HepG2 (cell line): ENCODE measurements around the gene PAM16. TPM values are rescaled to one million over a fixed set of nuclear protein-coding genes. Genes with fewer than 3 reads are reported as not detected.

Experiments
- ATAC-seq: fragments of 200-7000 bp; cut with Tn5 transposase; 3 replicates; pipeline ENCODE4 v1.9.1; 2020; ENCODE audit warnings: mild to moderate bottlenecking, moderate library complexity
- BruUV-seq: library from RNA; stranded (reverse); fragments of 400-500 nt; replicated peaks from 2 replicates; lab custom pipeline; 2021; lab: Mats Ljungman, UMichigan
- CTCF ChIA-PET: fragments of 300-600 bp; formaldehyde crosslinking; extraction: SDS; loops from one replicate; lab custom pipeline; 2021; ENCODE audit warnings: low total read pairs, inconsistent platforms, low intra/inter-chr PET ratio; lab: Yijun Ruan, JAX
- POLR2A ChIA-PET: fragments of 350-600 bp; sonication (Branson Sonifier 250); formaldehyde crosslinking; loops from one replicate; lab custom pipeline; 2020; ENCODE audit warnings: antibody characterized with exemption, inconsistent platforms; lab: Yijun Ruan, JAX
- DNase-seq: peaks from one replicate; pipeline ENCODE4 v3.0.0-alpha.2; 2015; ENCODE audit warnings: low spot score
- FAIRE-seq: peaks from 3 replicates; lab custom pipeline; 2011; peaks lifted over from hg19 to GRCh38; lab: Jason Lieb, UNC
- H2AFZ ChIP-seq: one replicate; pipeline ENCODE4 v1.6.1; 2011; ENCODE audit warnings: low read length, inconsistent platforms
- H3K27ac ChIP-seq: fragments of 300-600 bp; 3 replicates; pipeline ENCODE4 v1.8.0; 2011; ENCODE audit warnings: mixed run types, mild to moderate bottlenecking, mixed read lengths, low read length, inconsistent platforms; ENCODE audit not compliant: insufficient read depth; ENCODE audit errors: extremely low read length
- H3K27me3 ChIP-seq, 2 experiments: fragments of 200-600 bp in 1 of 2; 2 replicates in 1 of 2; 3 replicates in 1 of 2; pipeline versions ENCODE4 v1.6.0 to v1.8.0; 2011; ENCODE audit warnings: low read length in 2 of 2, mild to moderate bottlenecking in 2 of 2, moderate library complexity in 2 of 2, inconsistent platforms in 1 of 2; ENCODE audit not compliant: insufficient read depth in 2 of 2, control insufficient read depth in 1 of 2
- H3K36me3 ChIP-seq, 2 experiments: fragments of 200-600 bp in 1 of 2; replicated peaks in 1 of 2; 2 replicates in 1 of 2; 3 replicates in 1 of 2; pipeline versions ENCODE4 v1.5.1 to v1.8.0; 2011; ENCODE audit warnings: low read length in 2 of 2, inconsistent platforms in 1 of 2; ENCODE audit not compliant: insufficient read depth in 2 of 2, control insufficient read depth in 1 of 2
- H3K4me1 ChIP-seq: 2 replicates; pipeline ENCODE4 v1.5.1; 2012; ENCODE audit warnings: low read length, inconsistent platforms; ENCODE audit not compliant: insufficient read depth
- H3K4me2 ChIP-seq: 2 replicates; pipeline ENCODE4 v1.6.0; 2011; ENCODE audit warnings: low read depth, low read length, inconsistent platforms
- H3K4me3 ChIP-seq, 3 experiments: fragments of 200-600 bp in 1 of 3; sonication (generic), shearing (Covaris generic) in 1 of 3; replicated peaks in 1 of 3; 2 replicates each; pipeline ENCODE4 v1.5.1; 2011 to 2016; ENCODE audit warnings: low read length in 3 of 3, inconsistent platforms in 2 of 3, low read depth in 2 of 3, mild to moderate bottlenecking in 2 of 3, control low read depth in 1 of 3, mixed read lengths in 1 of 3; ENCODE audit not compliant: insufficient read depth in 1 of 3
- H3K79me2 ChIP-seq: one replicate; pipeline ENCODE4 v1.6.1; 2011; ENCODE audit warnings: low read length, inconsistent platforms; ENCODE audit not compliant: insufficient read depth
- H3K9ac ChIP-seq: 2 replicates; pipeline ENCODE4 v1.6.0; 2011; ENCODE audit warnings: mild to moderate bottlenecking, low read depth, low read length, inconsistent platforms; ENCODE audit not compliant: insufficient read depth
- H3K9me3 ChIP-seq: 2 replicates; pipeline ENCODE4 v1.5.1; 2012; ENCODE audit warnings: mild to moderate bottlenecking, low read length
- H4K20me1 ChIP-seq: 2 replicates; pipeline ENCODE4 v1.6.0; 2011; ENCODE audit warnings: inconsistent platforms, mild to moderate bottlenecking, low read length, moderate library complexity; ENCODE audit not compliant: insufficient read depth
- BORCS8-MEF2B ChIP-seq: sonication (generic); formaldehyde crosslinking; IDR thresholded peaks from 2 replicates; pipeline ENCODE4 v1.8.0; 2022; ENCODE audit warnings: mild to moderate bottlenecking, missing genetic modification reagents
- CBFB ChIP-seq: sonication (generic); formaldehyde crosslinking; IDR thresholded peaks from 2 replicates; pipeline ENCODE4 v1.4.0; 2020; ENCODE audit warnings: missing genetic modification reagents
- CEBPZ ChIP-seq: IDR thresholded peaks from 2 replicates; pipeline ENCODE4 v1.6.1; 2012; ENCODE audit warnings: low read length, improper control_type of control experiment
- FOXK1 ChIP-seq: sonication (generic); formaldehyde crosslinking; IDR thresholded peaks from 2 replicates; pipeline ENCODE4 v1.4.0; 2020; ENCODE audit warnings: low read depth, missing genetic modification reagents, borderline replicate concordance
- MEIS1 ChIP-seq: sonication (generic); formaldehyde crosslinking; IDR thresholded peaks from 2 replicates; pipeline ENCODE4 v1.9.0; 2021; ENCODE audit warnings: mild to moderate bottlenecking, missing genetic modification reagents, moderate library complexity, borderline replicate concordance
- NR2F2 ChIP-seq: IDR thresholded peaks from 2 replicates; pipeline ENCODE4 v1.6.1; 2012; ENCODE audit warnings: low read depth, inconsistent platforms, borderline replicate concordance
- POLR2G ChIP-seq: fragments of 200-400 bp; formaldehyde crosslinking; IDR thresholded peaks from 2 replicates; pipeline ENCODE4 v1.6.1; 2018; ENCODE audit warnings: mild to moderate bottlenecking, low read depth, low read length, moderate library complexity
- SALL1 ChIP-seq: sonication (generic); formaldehyde crosslinking; IDR thresholded peaks from 2 replicates; pipeline ENCODE4 v1.8.0; 2022; ENCODE audit warnings: mild to moderate bottlenecking, missing genetic modification reagents
- ZBTB7B ChIP-seq: sonication (generic); formaldehyde crosslinking; IDR thresholded peaks from 2 replicates; pipeline ENCODE4 v1.4.0; 2020; ENCODE audit warnings: missing genetic modification reagents
- ZFP36 ChIP-seq: fragments of 150-350 bp; IDR thresholded peaks from 2 replicates; pipeline ENCODE4 v1.6.1; 2018; ENCODE audit warnings: borderline replicate concordance, low read length, low read depth; ENCODE audit not compliant: partially characterized antibody
- ZNF296 ChIP-seq: sonication (generic); formaldehyde crosslinking; conservative IDR thresholded peaks from 2 replicates; pipeline ENCODE4 v1.5.0; 2020; ENCODE audit warnings: mild to moderate bottlenecking, missing genetic modification reagents
- ZNF329 ChIP-seq: sonication (generic); formaldehyde crosslinking; IDR thresholded peaks from 2 replicates; pipeline ENCODE4 v1.9.0; 2021; ENCODE audit warnings: low read depth, mild to moderate bottlenecking, missing genetic modification reagents
- ZNF556 ChIP-seq: sonication (generic); formaldehyde crosslinking; IDR thresholded peaks from 2 replicates; pipeline ENCODE4 v1.4.0; 2020; ENCODE audit warnings: mild to moderate bottlenecking, missing genetic modification reagents, borderline replicate concordance
- ZSCAN12 ChIP-seq: sonication (generic); formaldehyde crosslinking; IDR thresholded peaks from 2 replicates; pipeline ENCODE4 v1.9.0; 2021; ENCODE audit warnings: mild to moderate bottlenecking, missing genetic modification reagents
- WGBS: methylation state at CpG from one replicate; pipeline ENCODE4 v1.1.6; 2017; ENCODE audit warnings: low lambda C conversion rate; 5-methylcytosine and 5-hydroxymethylcytosine counted together
- in situ Hi-C: cut with HindIII; loops from 2 replicates; pipeline ENCODE4 v1.10.0; 2017; ENCODE audit warnings: low pct_unique_long_range_greater_than_20kb; ENCODE audit not compliant: extremely low pct_ligation_motif_present
- intact Hi-C: fragments of 100-400 bp; cut with micrococcal nuclease; formaldehyde crosslinking; loops from one replicate; pipeline ENCODE4 v1.10.0; 2022; ENCODE audit not compliant: unreplicated experiment
- polyA plus RNA-seq, 8 experiments: library from polyadenylated mRNA; depleted of rRNA in 3 of 8; stranded (reverse) in 7 of 8; unstranded in 1 of 8; fragments of >200 nt; fragmentation: Illumina TruSeq in 4 of 8; extraction: Trizol in 4 of 8; gene quantifications; 2 replicates each; pipeline versions ENCODE4 v1.2.1 to v1.2.3, GENCODE V29; 2011 to 2016; ENCODE audit warnings: low read depth in 4 of 8, missing spikeins in 1 of 8, mixed read lengths in 1 of 8; ENCODE audit not compliant: insufficient read depth in 1 of 8
- total RNA-seq, 5 experiments: library from RNA; depleted of rRNA; stranded (reverse); fragments of >200 nt; fragmentation: Illumina TruSeq; extraction: Trizol; gene quantifications; 2 replicates each; pipeline ENCODE4 v1.2.3, GENCODE V29; 2016; ENCODE audit warnings: low read depth in 1 of 5
- TF ChIP-seq, protein P1 (sequence below): IDR thresholded peaks from 2 replicates; pipeline ENCODE4 v1.6.1; 2016

PAM16 gene
- total and polyA plus RNA-seq, 2 of the 13 experiments (the other 11 are each of a cell fraction or from before 2014, with no cell fraction given): 51.5 to 51.8 TPM

GRCh38 chr16:4371357-4372000, 20.4 kb upstream of the PAM16 start, which contains the start of gene VASN (continued):
- TF ChIP-seq FOXK1 (CRISPR knock-in tag) (peak; percentile 9; the same call in 1 of the 2 replicates), ZFP36 (no peak), POLR2G (peak; percentile 99), MEIS1 (no peak), ZNF556 (CRISPR knock-in tag) (0 out of 2 replicates have a peak, but pooled peaks have one; percentile 45), SALL1 (CRISPR knock-in tag) (peak; percentile 75)

- intact Hi-C loops (no loop called here), in situ Hi-C loops (no loop called here)
- Histone ChIP-seq H2AFZ (no peak overlapping the region), H3K27me3 (no peaks in the 10 kb centered on the region), H3K4me3 (peak overlapping the region; percentile 76 to 92 (median 82); a peak in 5 of 6 replicates), H3K79me2 (peaks cover 33% of the 10 kb centered on the region), H3K27ac (peak overlapping the region; percentile 76), H3K9me3 (no peaks in the 10 kb centered on the region), H3K36me3 (no peaks in the 10 kb centered on the region), H4K20me1 (peaks cover 25% of the 10 kb centered on the region), H3K9ac (peak overlapping the region; percentile 78), H3K4me2 (peak overlapping the region; percentile 86), H3K4me1 (peaks cover 84% of the 10 kb centered on the region)
- DNase-seq (peak; percentile 73), ATAC-seq (peak; percentile 22), FAIRE-seq (peak; percentile 4)
- CTCF ChIA-PET: no interaction called here
- POLR2A ChIA-PET: interaction anchor here (0.8 to 3.5 kb wide), 19 partner anchors 9 to 245 kb away, joined by 3 to 36 read pairs (median 3); partner anchors contain the start of genes GLIS2 and PAM16
- WGBS: 2% methylated on average over 10 of the region's 14 CpGs
- TSS peak; percentile 77 for BruUV-seq
- TF ChIP-seq NR2F2: no peak
- no peak for TF ChIP-seq BORCS8-MEF2B (CRISPR knock-in tag)
- TF ChIP-seq CEBPZ: no peak
- peak; percentile 90 for TF ChIP-seq CBFB (CRISPR knock-in tag)
- TF ChIP-seq ZBTB7B (CRISPR knock-in tag): peak; percentile 44; the same call in 1 of the 2 replicates
- TF ChIP-seq, protein P1, sequence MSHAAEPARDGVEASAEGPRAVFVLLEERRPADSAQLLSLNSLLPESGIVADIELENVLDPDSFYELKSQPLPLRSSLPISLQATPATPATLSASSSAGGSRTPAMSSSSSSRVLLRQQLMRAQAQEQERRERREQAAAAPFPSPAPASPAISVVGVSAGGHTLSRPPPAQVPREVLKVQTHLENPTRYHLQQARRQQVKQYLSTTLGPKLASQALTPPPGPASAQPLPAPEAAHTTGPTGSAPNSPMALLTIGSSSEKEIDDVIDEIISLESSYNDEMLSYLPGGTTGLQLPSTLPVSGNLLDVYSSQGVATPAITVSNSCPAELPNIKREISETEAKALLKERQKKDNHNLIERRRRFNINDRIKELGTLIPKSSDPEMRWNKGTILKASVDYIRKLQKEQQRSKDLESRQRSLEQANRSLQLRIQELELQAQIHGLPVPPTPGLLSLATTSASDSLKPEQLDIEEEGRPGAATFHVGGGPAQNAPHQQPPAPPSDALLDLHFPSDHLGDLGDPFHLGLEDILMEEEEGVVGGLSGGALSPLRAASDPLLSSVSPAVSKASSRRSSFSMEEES (CRISPR knock-in tag): peak; percentile 51; the same call in 1 of the 2 replicates
- TF ChIP-seq ZNF296 (CRISPR knock-in tag): no peak
- no peak for TF ChIP-seq ZNF329 (CRISPR knock-in tag)
- no peak for TF ChIP-seq ZSCAN12 (CRISPR knock-in tag)
- TF ChIP-seq SALL1 (CRISPR knock-in tag): peak; percentile 40
Observed at GRCh38 chr16:4370570-4371356, 19.6 kb upstream of the PAM16 start.
